ENCODE results near the gene LAMC3.

The LAMC3 gene

GRCh38 chr9:130979591-130980385, 29.2 kb upstream of the LAMC3 start:
- no peak for DNase-seq

- DNase-seq, result no peak
Observed at GRCh38 chr9:130980526-130980925, 28.4 kb upstream of the LAMC3 start.

GRCh38 chr9:130981002-130981755, 27.8 kb upstream of the LAMC3 start:
- no peak for DNase-seq

- no peak for DNase-seq
Observed at GRCh38 chr9:130981756-130982137, 27.2 kb upstream of the LAMC3 start.

GRCh38 chr9:130982636-130983358, 26.2 kb upstream of the LAMC3 start:
- DNase-seq, result no peak

GRCh38 chr9:130983359-130983670, 25.7 kb upstream of the LAMC3 start:
- DNase-seq, result no peak

- no peak for DNase-seq
Observed at GRCh38 chr9:130983970-130984369, 25.0 kb upstream of the LAMC3 start.

- no peak for DNase-seq
Observed at GRCh38 chr9:130984521-130984920, 24.5 kb upstream of the LAMC3 start.

- no peak for DNase-seq
Observed at GRCh38 chr9:130985029-130985428, 23.9 kb upstream of the LAMC3 start.

GRCh38 chr9:130985606-130986162, 23.3 kb upstream of the LAMC3 start:
- DNase-seq, result no peak

GRCh38 chr9:130986356-130986965, 22.5 kb upstream of the LAMC3 start:
- no peak for DNase-seq

- DNase-seq, result no peak
Observed at GRCh38 chr9:130987054-130987453, 21.9 kb upstream of the LAMC3 start.

- DNase-seq, result no peak
Observed at GRCh38 chr9:130987738-130988399, 21.1 kb upstream of the LAMC3 start.

GRCh38 chr9:130988400-130988747, 20.6 kb upstream of the LAMC3 start:
- DNase-seq, result no peak

- no peak for DNase-seq
Observed at GRCh38 chr9:130988905-130989304, 20.1 kb upstream of the LAMC3 start.

- no peak for DNase-seq
Observed at GRCh38 chr9:130989391-130989790, 19.6 kb upstream of the LAMC3 start.

- no peak for DNase-seq
Observed at GRCh38 chr9:130989891-130990290, 19.1 kb upstream of the LAMC3 start.

GRCh38 chr9:130990306-130990977, 18.5 kb upstream of the LAMC3 start:
- no peak for DNase-seq

- DNase-seq, result no peak
Observed at GRCh38 chr9:130990978-130991777, 17.8 kb upstream of the LAMC3 start.

GRCh38 chr9:130991778-130992681, 16.9 kb upstream of the LAMC3 start:
- DNase-seq, result no peak

All from activated gamma-delta T cell treated with Interleukin-2 at 50 U/mL for 16 hours (primary cell).